Esophagus squamous epithelium (tissue), 5 donors: ENCODE measurements around the gene KCTD18. TPM values are rescaled to one million over a fixed set of nuclear protein-coding genes. Genes with fewer than 3 reads are reported as not detected.

Experiments used
- DNase-seq: peaks from one replicate; lab custom pipeline; 2025; lab: John Stamatoyannopoulos, UW
- H3K27ac ChIP-seq, 4 donors: fragments of 200-600 bp; sonication (generic); one replicate each; pipeline ENCODE4 v1.5.1; 2016 to 2019; ENCODE audit warnings: mild to moderate bottlenecking in 1 of 4
- H3K27me3 ChIP-seq, 4 donors: fragments of 200-600 bp; sonication (generic); 1 replicate in 3 of 4; 2 replicates in 1 of 4; pipeline versions ENCODE4 v1.5.1 to v1.6.0; 2017 to 2021; ENCODE audit warnings: antibody characterized with exemption in 1 of 4
- H3K36me3 ChIP-seq, 3 donors: fragments of 200-600 bp; sonication (generic); one replicate each; pipeline ENCODE4 v1.5.1; 2016 to 2019
- H3K4me1 ChIP-seq, 3 donors: fragments of 200-600 bp; sonication (generic); one replicate each; pipeline ENCODE4 v1.5.1; 2017 to 2019
- H3K4me3 ChIP-seq, 4 donors: fragments of 200-600 bp; sonication (generic); 1 replicate in 3 of 4; 2 replicates in 1 of 4; pipeline ENCODE4 v1.5.1; 2016 to 2019; ENCODE audit warnings: mild to moderate bottlenecking in 2 of 4, moderate library complexity in 1 of 4
- H3K9me3 ChIP-seq, 3 donors: fragments of 200-600 bp; sonication (generic); one replicate each; pipeline ENCODE4 v1.5.1; 2016 to 2019
- CTCF ChIP-seq, 6 experiments: fragments of 450-650 bp in 4 of 6; fragments of 200-600 bp in 2 of 6; sonication (generic) in 2 of 6; IDR thresholded peaks; one replicate each; pipeline ENCODE4 v1.5.1; 2016 to 2019; ENCODE audit warnings: antibody characterized with exemption in 6 of 6, mild to moderate bottlenecking in 4 of 6, moderate library complexity in 4 of 6
- POLR2A ChIP-seq, 4 donors: fragments of 450-650 bp; IDR thresholded peaks; one replicate each; pipeline ENCODE4 v1.6.1; 2017; ENCODE audit warnings: antibody characterized with exemption in 4 of 4, mild to moderate bottlenecking in 4 of 4, moderate library complexity in 3 of 4
- WGBS, 2 donors: methylation state at CpG; one replicate each; pipeline ENCODE4 v1.1.5; 2018; 5-methylcytosine and 5-hydroxymethylcytosine counted together
- intact Hi-C: fragments of 100-400 bp; cut with DNase I; formaldehyde crosslinking; loops from one replicate; pipeline ENCODE4 v1.15.0; 2022
- total RNA-seq, 4 donors: library from RNA; depleted of rRNA; stranded (reverse); fragments of >200 nt; gene quantifications; one replicate each; pipeline ENCODE4 v1.1.0, GENCODE V29; 2016
- donor health status: DM: yes; HTN: yes; CAD: no.

The KCTD18 gene
- total RNA-seq, 4 donors from 2014 or later: 6.9 to 19.5 (median 13.9) TPM

GRCh38 chr2:200483729-200484198, 26.1 kb downstream of the KCTD18 start:
- no peaks in the 10 kb centered on the region for H3K9me3 ChIP-seq
- H3K27me3 ChIP-seq: no peaks in the 10 kb centered on the region
- no peak overlapping the region for H3K4me3 ChIP-seq
- 20 to 47% methylated on average over 4 of the region's 4 CpGs for WGBS, 2 donors
- TF ChIP-seq CTCF (IDR thresholded peaks at IDR 0.05): peak in 5 of 6 experiments; percentile 37 to 77 (median 65)
- TF ChIP-seq POLR2A (IDR thresholded peaks at IDR 0.05): no peak
- intact Hi-C loops: loop anchor here (5.0 kb wide), 1 partner anchor 501 kb away; no protein-coding TSS in a partner anchor
- DNase-seq: no peak
- H3K36me3 ChIP-seq: peaks cover 0 to 10% (median 0%) of the 10 kb centered on the region in 3 donors
- H3K27ac ChIP-seq: peak overlapping the region in 2 of 4 donors; percentile 19 to 56
- H3K4me1 ChIP-seq: peaks cover 0 to 38% (median 0%) of the 10 kb centered on the region in 3 donors

GRCh38 chr2:200482194-200482593, 27.7 kb downstream of the KCTD18 start:
- no peak overlapping the region for H3K4me3 ChIP-seq
- no peaks in the 10 kb centered on the region for H3K9me3 ChIP-seq
- H3K4me1 ChIP-seq: peaks cover 0 to 47% (median 0%) of the 10 kb centered on the region in 3 donors
- TF ChIP-seq POLR2A (IDR thresholded peaks at IDR 0.05) (no peak), CTCF (IDR thresholded peaks at IDR 0.05) (no peak)
- H3K36me3 ChIP-seq: peaks cover 0 to 24% (median 0%) of the 10 kb centered on the region in 3 donors
- no peak overlapping the region for H3K27ac ChIP-seq
- H3K27me3 ChIP-seq: no peaks in the 10 kb centered on the region
- no peak for DNase-seq
- intact Hi-C loops: loop anchor here (5.0 kb wide), 1 partner anchor 500 kb away; no protein-coding TSS in a partner anchor

- Histone ChIP-seq H3K9me3 (no peaks in the 10 kb centered on the region), H3K4me1 (peaks cover 0 to 47% (median 0%) of the 10 kb centered on the region in 3 donors), H3K27me3 (no peaks in the 10 kb centered on the region), H3K27ac (peak overlapping the region in 3 of 4 donors; percentile 10 to 43 (median 36)), H3K4me3 (no peak overlapping the region), H3K36me3 (peaks cover 0 to 49% (median 6%) of the 10 kb centered on the region in 3 donors)
- TF ChIP-seq CTCF (IDR thresholded peaks at IDR 0.05): no peak
- TF ChIP-seq POLR2A (IDR thresholded peaks at IDR 0.05): no peak
- WGBS, 2 donors: 29 to 31% methylated on average over 7 to 8 of the region's 8 CpGs
- no peak for DNase-seq
- intact Hi-C loops: loop anchor here (5.0 kb wide), 1 partner anchor 497 kb away; no protein-coding TSS in a partner anchor
These were observed 30.1 kb downstream of the KCTD18 start for GRCh38 chr2:200479692-200480265.

DNA sequence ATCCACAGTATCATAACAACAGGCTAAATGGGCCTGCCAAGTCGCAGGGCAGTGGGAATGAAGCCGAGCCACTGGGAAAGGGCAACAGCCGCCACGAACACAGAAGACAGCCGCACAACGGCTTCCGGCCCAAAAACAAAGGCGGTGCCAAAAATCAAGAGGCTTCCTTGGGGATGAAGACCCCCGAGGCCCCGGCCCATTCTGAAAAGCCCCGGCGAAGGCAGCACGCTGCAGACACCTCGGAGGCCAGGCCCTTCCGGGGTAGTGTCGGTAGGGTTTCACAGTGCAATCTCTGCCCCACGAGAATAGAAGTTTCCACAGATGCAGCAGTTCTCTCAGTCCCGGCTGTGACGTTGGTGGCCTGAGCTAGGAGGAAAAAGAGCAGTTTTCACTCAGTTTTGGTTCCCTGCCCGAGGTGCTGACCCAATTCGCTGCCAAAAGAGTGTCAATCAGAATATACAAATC, 32.2 kb downstream of the KCTD18 start:
- H3K27me3 ChIP-seq: no peaks in the 10 kb centered on the region
- peaks cover 0 to 36% (median 0%) of the 10 kb centered on the region in 3 donors for H3K4me1 ChIP-seq
- H3K36me3 ChIP-seq: peaks cover 0 to 69% (median 14%) of the 10 kb centered on the region in 3 donors
- no peak for TF ChIP-seq POLR2A (IDR thresholded peaks at IDR 0.05)
- no peak for TF ChIP-seq CTCF (IDR thresholded peaks at IDR 0.05)
- intact Hi-C loops: no loop called here
- WGBS, 2 donors: 75 to 79% methylated on average over 6 to 12 of the region's 21 CpGs
- H3K9me3 ChIP-seq: no peaks in the 10 kb centered on the region
- peak overlapping the region in 3 of 4 donors; percentile 53 to 70 (median 59) for H3K27ac ChIP-seq
- H3K4me3 ChIP-seq: peak overlapping the region in 2 of 4 donors; percentile 15 to 41
- no peak for DNase-seq

- no peaks in the 10 kb centered on the region for H3K9me3 ChIP-seq
- peaks cover 0 to 36% (median 0%) of the 10 kb centered on the region in 3 donors for H3K4me1 ChIP-seq
- H3K36me3 ChIP-seq: peaks cover 0 to 78% (median 20%) of the 10 kb centered on the region in 3 donors
- H3K27me3 ChIP-seq: no peaks in the 10 kb centered on the region
- TF ChIP-seq POLR2A (IDR thresholded peaks at IDR 0.05) (no peak), CTCF (IDR thresholded peaks at IDR 0.05) (no peak)
- no peak for DNase-seq
- intact Hi-C loops: no loop called here
- WGBS, 2 donors: 80 to 91% methylated on average over 8 of the region's 8 CpGs
- no peak overlapping the region for H3K4me3 ChIP-seq
- H3K27ac ChIP-seq: peak overlapping the region in 2 of 4 donors; percentile 49 to 59
These were observed 33.0 kb downstream of the KCTD18 start for GRCh38 chr2:200476836-200477235.
